ENCODE measurements around the gene KRTAP3-2. TPM values are rescaled to one million over a fixed set of nuclear protein-coding genes. Genes with fewer than 3 reads are reported as not detected.

The KRTAP3-2 gene
- total RNA-seq, 2 experiments from 2014 or later, result not detected

DNA sequence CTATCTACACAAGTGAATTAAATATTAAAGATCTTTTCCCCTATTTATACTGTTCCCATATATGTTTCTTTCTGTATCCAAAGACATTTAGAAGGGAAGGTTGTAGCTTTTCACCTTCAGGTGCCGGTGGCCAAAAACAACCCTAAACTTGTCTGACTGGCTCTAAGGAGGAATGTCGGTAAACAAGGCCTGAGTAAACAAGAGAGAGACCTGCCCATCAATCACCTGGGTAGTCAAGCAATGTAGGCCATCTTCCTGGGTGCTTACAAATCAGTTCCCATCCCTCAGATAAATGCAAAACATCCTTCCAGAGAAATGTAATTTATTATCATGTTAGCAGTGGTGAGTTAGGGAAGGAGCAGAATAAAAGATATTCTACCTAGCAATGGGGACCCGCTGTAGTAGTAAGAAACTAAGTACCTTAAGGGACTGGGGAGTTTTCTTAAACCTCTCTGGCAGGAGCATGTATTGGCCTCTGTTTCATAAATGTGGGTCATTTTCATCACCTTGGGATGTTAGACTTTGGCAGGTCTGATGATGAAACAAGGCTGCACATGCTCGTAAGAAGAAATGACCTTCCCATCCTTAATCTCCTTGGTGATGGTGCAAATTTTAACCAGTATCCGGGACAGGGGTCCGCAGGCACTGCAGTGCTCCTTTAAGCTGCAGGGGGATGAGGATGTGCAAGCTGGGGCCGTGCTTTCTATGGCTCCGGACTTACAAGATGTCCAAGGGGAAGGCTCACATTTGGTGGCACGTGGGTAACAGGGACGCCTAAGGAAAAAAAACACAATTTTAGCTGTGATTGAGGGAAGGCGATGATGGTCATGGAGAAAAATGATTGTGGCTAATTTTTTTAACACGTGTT, 41.4 kb downstream of the KRTAP3-2 start:
- no peak for TF ChIP-seq CTCF (IDR thresholded peaks at IDR 0.05)
- Mint-ChIP-seq H3K27me3 (peaks cover 45% of the 10 kb centered on the region), H3K9me3 (no peaks in the 10 kb centered on the region), H3K27ac (no peak overlapping the region), H3K4me3 (no peak overlapping the region), H3K36me3 (ENCODE audit: low read depth) (no peaks in the 10 kb centered on the region), H3K4me1 (ENCODE audit: low read depth) (no peaks in the 10 kb centered on the region)
- no peak for ATAC-seq (ENCODE audit: poor library complexity)
- Histone ChIP-seq H3K27me3 (ENCODE audit: control insufficient read depth in 1 of 2, insufficient read depth in 2 of 2, low read length in 2 of 2) (peaks cover 0 to 4% of the 10 kb centered on the region in 2 experiments), H3K4me1 (ENCODE audit: insufficient read depth, low read length) (no peaks in the 10 kb centered on the region), H3K27ac (ENCODE audit: low read depth in 1 of 2, low read length in 2 of 2) (no peak overlapping the region), H3K9me3 (ENCODE audit: control insufficient read depth in 1 of 2, insufficient read depth in 1 of 2, low read length in 2 of 2) (no peaks in the 10 kb centered on the region), H3K36me3 (ENCODE audit: insufficient read depth, low read length) (no peaks in the 10 kb centered on the region), H3K4me3 (ENCODE audit: low read length) (no peak overlapping the region)
- CTCF ChIA-PET, result interaction anchor here (1.7 kb wide), 1 partner anchor 15 kb away, joined by 4 read pairs; no protein-coding TSS in a partner anchor
- intact Hi-C loops (cut with DNase I, micrococcal nuclease), result no loop called here
- no peak for DNase-seq
- POLR2A ChIA-PET, result interaction anchor here (0.6 kb wide), 1 partner anchor 335 kb away, joined by 4 read pairs; no protein-coding TSS in a partner anchor

- Mint-ChIP-seq H3K4me3 (no peak overlapping the region), H3K27ac (no peak overlapping the region), H3K4me1 (ENCODE audit: low read depth) (no peaks in the 10 kb centered on the region), H3K36me3 (ENCODE audit: low read depth) (no peaks in the 10 kb centered on the region), H3K9me3 (no peaks in the 10 kb centered on the region), H3K27me3 (peaks cover 56% of the 10 kb centered on the region)
- no peaks in the 10 kb centered on the region for H3K9me3 ChIP-seq (ENCODE audit: control insufficient read depth in 1 of 2, insufficient read depth in 1 of 2, low read length in 2 of 2)
- H3K36me3 ChIP-seq (ENCODE audit: insufficient read depth, low read length), result no peaks in the 10 kb centered on the region
- POLR2A ChIA-PET, result no interaction called here
- TF ChIP-seq CTCF (IDR thresholded peaks at IDR 0.05), result no peak
- no peaks in the 10 kb centered on the region for H3K4me1 ChIP-seq (ENCODE audit: insufficient read depth, low read length)
- no peak overlapping the region for H3K27ac ChIP-seq (ENCODE audit: low read depth in 1 of 2, low read length in 2 of 2)
- no peak for DNase-seq
- ATAC-seq (ENCODE audit: poor library complexity), result no peak
- intact Hi-C loops (cut with DNase I, micrococcal nuclease), result no loop called here
- CTCF ChIA-PET, result no interaction called here
- H3K4me3 ChIP-seq (ENCODE audit: low read length), result no peak overlapping the region
- H3K27me3 ChIP-seq (ENCODE audit: control insufficient read depth in 1 of 2, insufficient read depth in 2 of 2, low read length in 2 of 2), result peaks cover 0 to 4% of the 10 kb centered on the region in 2 experiments
Observed at GRCh38 chr17:40956401-40957254, 43.1 kb downstream of the KRTAP3-2 start.

GRCh38 chr17:40953881-40954280, 45.8 kb downstream of the KRTAP3-2 start:
- ATAC-seq (ENCODE audit: poor library complexity) (no peak), DNase-seq (no peak)
- Mint-ChIP-seq H3K4me1 (ENCODE audit: low read depth) (no peaks in the 10 kb centered on the region), H3K4me3 (no peak overlapping the region), H3K27me3 (peaks cover 68% of the 10 kb centered on the region), H3K36me3 (ENCODE audit: low read depth) (no peaks in the 10 kb centered on the region), H3K27ac (no peak overlapping the region), H3K9me3 (no peaks in the 10 kb centered on the region)
- H3K4me1 ChIP-seq (ENCODE audit: insufficient read depth, low read length), result no peaks in the 10 kb centered on the region
- H3K9me3 ChIP-seq (ENCODE audit: control insufficient read depth in 1 of 2, insufficient read depth in 1 of 2, low read length in 2 of 2), result no peaks in the 10 kb centered on the region
- no peak overlapping the region for H3K27ac ChIP-seq (ENCODE audit: low read depth in 1 of 2, low read length in 2 of 2)
- no peak overlapping the region for H3K4me3 ChIP-seq (ENCODE audit: low read length)
- intact Hi-C loops (cut with DNase I, micrococcal nuclease), result no loop called here
- H3K36me3 ChIP-seq (ENCODE audit: insufficient read depth, low read length), result no peaks in the 10 kb centered on the region
- peaks cover 5 to 16% of the 10 kb centered on the region in 2 experiments for H3K27me3 ChIP-seq (ENCODE audit: control insufficient read depth in 1 of 2, insufficient read depth in 2 of 2, low read length in 2 of 2)
- POLR2A ChIA-PET, result no interaction called here
- no peak for TF ChIP-seq CTCF (IDR thresholded peaks at IDR 0.05)
- CTCF ChIA-PET, result no interaction called here
